Activated T-cell treated with anti-CD3 and anti-CD28 coated beads, Interleukin-2, amount 50 U/mL, for 4 hours (primary cell): ENCODE measurements around the gene MIPOL1. TPM values are rescaled to one million over a fixed set of nuclear protein-coding genes. Genes with fewer than 3 reads are reported as not detected.

Source experiments
- ATAC-seq, 2 donors: fragments of 200-7000 bp; cut with Tn5 transposase; one replicate each; pipeline ENCODE4 v1.10.0; 2021
- DNase-seq: peaks from one replicate; pipeline ENCODE4 v3.0.0-alpha.2; 2020
- H3K27me3 Mint-ChIP-seq: one replicate; pipeline ENCODE4 v1.8.0; 2021; ENCODE audit warnings: low read depth, mixed read lengths
- H3K36me3 Mint-ChIP-seq: one replicate; pipeline ENCODE4 v1.8.0; 2022; ENCODE audit warnings: mixed read lengths; ENCODE audit not compliant: insufficient read depth
- H3K4me1 Mint-ChIP-seq: one replicate; pipeline ENCODE4 v1.8.0; 2021; ENCODE audit warnings: low read depth, mixed read lengths
- H3K4me3 Mint-ChIP-seq: one replicate; pipeline ENCODE4 v1.8.0; 2021; ENCODE audit warnings: mild to moderate bottlenecking, moderate library complexity, mixed read lengths
- H3K9me3 Mint-ChIP-seq: one replicate; pipeline ENCODE4 v1.8.0; 2021; ENCODE audit warnings: mixed read lengths
- total RNA-seq, 3 donors: library from RNA; stranded (reverse); gene quantifications; one replicate each; pipeline ENCODE4 v1.2.1, GENCODE V29; 2021

The MIPOL1 gene
- total RNA-seq, 3 donors from 2014 or later: 0.10 to 0.16 TPM; not detected in 1

- peaks cover 8% of the 10 kb centered on the region for H3K9me3 Mint-ChIP-seq
- H3K4me3 Mint-ChIP-seq: no peak overlapping the region
- H3K4me1 Mint-ChIP-seq: no peaks in the 10 kb centered on the region
- no peak for DNase-seq
- no peak for ATAC-seq
- H3K27me3 Mint-ChIP-seq: peaks cover 3% of the 10 kb centered on the region
- no peaks in the 10 kb centered on the region for H3K36me3 Mint-ChIP-seq
Measured at GRCh38 chr14:37571391-37571790, 373.7 kb downstream of the MIPOL1 start.

- no peak for DNase-seq
- Mint-ChIP-seq H3K9me3 (peaks cover 8% of the 10 kb centered on the region), H3K4me3 (no peak overlapping the region), H3K4me1 (no peaks in the 10 kb centered on the region), H3K27me3 (peaks cover 3% of the 10 kb centered on the region), H3K36me3 (no peaks in the 10 kb centered on the region)
- ATAC-seq: no peak
Measured at GRCh38 chr14:37573356-37573755, 375.6 kb downstream of the MIPOL1 start.

- Mint-ChIP-seq H3K27me3 (no peaks in the 10 kb centered on the region), H3K36me3 (no peaks in the 10 kb centered on the region), H3K9me3 (no peaks in the 10 kb centered on the region), H3K4me3 (no peak overlapping the region), H3K4me1 (no peaks in the 10 kb centered on the region)
- DNase-seq (no peak), ATAC-seq (no peak)
Measured at GRCh38 chr14:37579274-37579673, 381.5 kb downstream of the MIPOL1 start.

DNA sequence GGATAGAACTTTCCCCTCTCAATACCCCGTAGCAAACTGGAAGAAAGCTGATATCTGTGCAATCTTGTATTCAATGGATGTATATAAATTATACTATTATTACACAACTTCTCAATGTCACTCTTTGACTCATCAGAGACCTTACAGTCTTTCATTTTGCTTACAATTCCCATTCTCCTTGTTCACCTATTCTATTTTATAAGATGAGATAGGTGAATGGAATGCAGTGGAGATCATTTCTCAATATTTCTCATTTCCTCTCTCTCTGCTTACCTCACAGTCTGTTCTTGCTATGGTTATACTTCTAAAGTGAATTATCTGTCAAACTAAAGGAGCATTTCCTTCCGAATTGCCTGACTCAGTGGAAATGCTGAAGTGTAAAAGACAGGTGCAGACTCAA lies 382.4 kb downstream of the MIPOL1 start:
- no peaks in the 10 kb centered on the region for H3K9me3 Mint-ChIP-seq
- ATAC-seq (no peak), DNase-seq (no peak)
- H3K27me3 Mint-ChIP-seq: peaks cover 7% of the 10 kb centered on the region
- H3K4me1 Mint-ChIP-seq: no peaks in the 10 kb centered on the region
- H3K4me3 Mint-ChIP-seq: no peak overlapping the region
- no peaks in the 10 kb centered on the region for H3K36me3 Mint-ChIP-seq

GRCh38 chr14:37583358-37584210 lies 385.8 kb downstream of the MIPOL1 start:
- Mint-ChIP-seq H3K4me3 (no peak overlapping the region), H3K9me3 (no peaks in the 10 kb centered on the region), H3K4me1 (no peaks in the 10 kb centered on the region), H3K27me3 (peaks cover 39% of the 10 kb centered on the region), H3K36me3 (no peaks in the 10 kb centered on the region)
- ATAC-seq (peak in 1 of 2 donors; percentile 34), DNase-seq (no peak)

GRCh38 chr14:37584211-37585100 lies 386.7 kb downstream of the MIPOL1 start:
- no peaks in the 10 kb centered on the region for H3K9me3 Mint-ChIP-seq
- H3K27me3 Mint-ChIP-seq: peaks cover 48% of the 10 kb centered on the region
- H3K4me1 Mint-ChIP-seq: no peaks in the 10 kb centered on the region
- ATAC-seq (no peak), DNase-seq (no peak)
- no peaks in the 10 kb centered on the region for H3K36me3 Mint-ChIP-seq
- no peak overlapping the region for H3K4me3 Mint-ChIP-seq

DNA sequence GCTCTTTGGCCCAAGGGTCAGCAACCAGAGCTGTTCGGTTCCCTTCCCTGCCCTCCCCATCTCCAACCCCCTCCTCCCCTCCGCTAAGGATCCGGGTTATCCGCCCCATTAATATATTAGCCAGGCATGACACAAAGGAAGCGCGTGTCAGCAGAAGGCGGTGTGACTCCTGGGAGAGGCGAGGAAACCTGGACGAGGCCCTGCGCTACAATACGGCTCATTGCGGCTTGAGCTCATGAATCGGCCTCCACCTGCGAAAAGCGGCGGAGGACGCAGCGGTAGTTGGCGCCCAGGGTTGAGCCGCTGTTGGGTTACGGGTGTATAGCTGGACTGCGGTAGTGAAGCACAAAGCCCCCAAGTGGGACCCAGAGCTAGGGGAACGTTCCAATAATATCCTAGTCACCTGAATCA lies 387.4 kb downstream of the MIPOL1 start:
- Mint-ChIP-seq H3K4me1 (no peaks in the 10 kb centered on the region), H3K36me3 (no peaks in the 10 kb centered on the region), H3K4me3 (no peak overlapping the region), H3K9me3 (peaks cover under 1% of the 10 kb centered on the region), H3K27me3 (peaks cover 50% of the 10 kb centered on the region)
- DNase-seq (no peak), ATAC-seq (no peak)

DNA sequence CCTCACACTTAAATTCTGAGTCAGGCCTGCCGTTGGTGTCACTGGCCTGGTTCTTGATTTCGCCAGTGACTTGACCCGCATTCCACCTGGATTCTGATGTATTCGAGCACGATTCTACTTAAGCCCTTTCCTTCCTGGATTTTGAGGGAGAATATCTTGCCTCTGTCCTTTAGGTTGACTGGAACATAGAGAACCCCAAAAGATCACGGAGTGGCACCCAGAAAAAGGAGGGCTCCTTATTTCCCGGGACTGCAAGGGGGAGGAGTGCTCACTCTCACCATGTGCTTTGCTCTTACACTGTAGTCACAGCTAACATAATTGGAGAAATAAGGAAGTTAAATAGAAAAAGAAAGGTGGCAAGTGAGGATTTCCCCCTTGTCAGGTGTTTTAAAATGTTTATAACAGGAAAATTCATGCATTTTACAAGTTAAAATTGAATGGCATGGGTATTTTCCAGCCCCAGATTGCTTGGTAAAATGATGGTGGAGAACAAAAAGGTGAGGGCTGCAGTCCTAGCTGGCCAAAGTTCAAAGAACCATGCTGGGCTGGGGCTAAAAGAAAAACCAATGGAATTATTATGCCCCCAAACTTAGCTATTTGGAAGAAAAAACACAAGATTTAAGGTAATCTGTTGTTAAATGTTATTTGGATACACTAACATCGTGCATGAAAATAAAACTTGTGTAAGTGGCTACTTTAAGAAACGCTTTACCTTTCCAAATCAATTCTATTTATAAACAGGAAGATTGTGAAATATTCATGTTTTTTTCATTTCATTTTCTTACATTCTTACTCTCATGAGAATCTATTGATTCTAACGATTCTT lies 388.4 kb downstream of the MIPOL1 start:
- H3K27me3 Mint-ChIP-seq: peaks cover 61% of the 10 kb centered on the region
- DNase-seq: no peak
- H3K4me3 Mint-ChIP-seq: no peak overlapping the region
- H3K36me3 Mint-ChIP-seq: no peaks in the 10 kb centered on the region
- H3K4me1 Mint-ChIP-seq: no peaks in the 10 kb centered on the region
- peaks cover 5% of the 10 kb centered on the region for H3K9me3 Mint-ChIP-seq
- no peak for ATAC-seq

DNA sequence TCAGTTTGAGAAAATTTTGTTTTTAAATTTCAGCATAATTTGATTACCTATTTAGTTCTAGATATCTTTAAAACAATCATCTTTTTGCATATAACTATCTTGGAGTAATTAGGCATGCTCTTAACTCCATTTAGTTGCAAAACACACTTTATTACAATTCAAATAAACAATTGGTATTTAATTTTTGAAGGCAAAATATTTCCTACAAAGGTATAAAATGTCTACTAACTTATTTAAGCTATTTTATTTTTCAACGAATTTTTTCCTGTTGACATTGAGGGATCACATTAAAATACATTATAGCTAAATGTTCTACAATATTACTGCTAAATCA lies 389.0 kb downstream of the MIPOL1 start:
- ATAC-seq (no peak), DNase-seq (no peak)
- Mint-ChIP-seq H3K9me3 (peaks cover 7% of the 10 kb centered on the region), H3K4me1 (no peaks in the 10 kb centered on the region), H3K4me3 (no peak overlapping the region), H3K36me3 (no peaks in the 10 kb centered on the region), H3K27me3 (peaks cover 64% of the 10 kb centered on the region)

- ATAC-seq (no peak), DNase-seq (no peak)
- Mint-ChIP-seq H3K9me3 (peaks cover 7% of the 10 kb centered on the region), H3K4me1 (no peaks in the 10 kb centered on the region), H3K36me3 (no peaks in the 10 kb centered on the region), H3K4me3 (no peak overlapping the region), H3K27me3 (peaks cover 67% of the 10 kb centered on the region)
Measured at GRCh38 chr14:37587131-37587803, 389.5 kb downstream of the MIPOL1 start.

- Mint-ChIP-seq H3K4me1 (no peaks in the 10 kb centered on the region), H3K4me3 (no peak overlapping the region), H3K9me3 (peaks cover 7% of the 10 kb centered on the region), H3K27me3 (peaks cover 75% of the 10 kb centered on the region), H3K36me3 (no peaks in the 10 kb centered on the region)
- no peak for ATAC-seq
- no peak for DNase-seq
Measured at GRCh38 chr14:37587881-37588666, 390.3 kb downstream of the MIPOL1 start.

GRCh38 chr14:37588667-37588955 lies 390.9 kb downstream of the MIPOL1 start:
- Mint-ChIP-seq H3K27me3 (peaks cover 80% of the 10 kb centered on the region), H3K9me3 (peaks cover 7% of the 10 kb centered on the region), H3K4me1 (no peaks in the 10 kb centered on the region), H3K4me3 (no peak overlapping the region), H3K36me3 (no peaks in the 10 kb centered on the region)
- ATAC-seq (no peak), DNase-seq (no peak)

DNA sequence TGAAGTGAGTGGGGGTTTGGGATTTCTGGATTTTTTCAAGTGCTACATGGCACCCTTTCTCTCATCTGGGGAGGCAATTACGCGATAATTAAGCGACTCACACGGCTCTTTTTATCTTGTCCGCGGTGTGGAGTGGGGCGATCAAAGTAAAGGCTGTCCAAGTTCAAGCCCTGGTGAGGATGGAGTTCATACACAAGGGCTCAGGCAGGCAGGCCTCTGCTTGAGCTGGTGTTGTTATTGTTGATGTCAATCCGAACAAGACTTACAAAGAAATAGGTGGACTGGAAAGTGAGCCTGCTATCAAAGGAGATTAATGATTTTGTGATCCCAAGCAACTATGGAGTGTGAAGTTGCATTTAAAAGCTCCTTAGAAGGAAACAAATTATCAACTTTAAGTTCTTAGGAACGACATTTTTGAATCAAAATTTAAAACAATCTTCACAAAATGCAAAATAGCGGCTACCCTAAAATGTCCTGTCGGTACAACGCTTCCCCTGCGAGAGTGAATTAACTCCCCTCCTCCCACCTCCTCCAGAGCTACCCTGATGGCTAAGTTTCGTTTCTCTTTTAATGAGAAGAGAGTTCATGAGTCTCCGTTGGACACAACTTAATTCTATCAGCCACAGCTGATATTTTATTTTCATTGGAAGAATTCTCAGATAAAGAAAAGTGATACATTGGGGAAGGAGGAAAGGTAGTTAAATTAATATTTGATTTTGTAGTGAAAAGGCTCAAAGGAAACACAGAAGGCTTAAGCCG lies 391.4 kb downstream of the MIPOL1 start:
- peaks cover 10% of the 10 kb centered on the region for H3K9me3 Mint-ChIP-seq
- DNase-seq: no peak
- no peak overlapping the region for H3K4me3 Mint-ChIP-seq
- peaks cover 2% of the 10 kb centered on the region for H3K4me1 Mint-ChIP-seq
- peaks cover 86% of the 10 kb centered on the region for H3K27me3 Mint-ChIP-seq
- peaks cover 1% of the 10 kb centered on the region for H3K36me3 Mint-ChIP-seq
- no peak for ATAC-seq
